Inferior parietal cortex (tissue), 1 donor: Measurements from ENCODE around the gene ODF4.

Experiments
- DNase-seq: peaks from one replicate; pipeline ENCODE4 v3.0.0-alpha.2; 2016; ENCODE audit errors: extremely low spot score

ODF4 gene, protein sequence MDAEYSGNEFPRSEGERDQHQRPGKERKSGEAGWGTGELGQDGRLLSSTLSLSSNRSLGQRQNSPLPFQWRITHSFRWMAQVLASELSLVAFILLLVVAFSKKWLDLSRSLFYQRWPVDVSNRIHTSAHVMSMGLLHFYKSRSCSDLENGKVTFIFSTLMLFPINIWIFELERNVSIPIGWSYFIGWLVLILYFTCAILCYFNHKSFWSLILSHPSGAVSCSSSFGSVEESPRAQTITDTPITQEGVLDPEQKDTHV

DNA sequence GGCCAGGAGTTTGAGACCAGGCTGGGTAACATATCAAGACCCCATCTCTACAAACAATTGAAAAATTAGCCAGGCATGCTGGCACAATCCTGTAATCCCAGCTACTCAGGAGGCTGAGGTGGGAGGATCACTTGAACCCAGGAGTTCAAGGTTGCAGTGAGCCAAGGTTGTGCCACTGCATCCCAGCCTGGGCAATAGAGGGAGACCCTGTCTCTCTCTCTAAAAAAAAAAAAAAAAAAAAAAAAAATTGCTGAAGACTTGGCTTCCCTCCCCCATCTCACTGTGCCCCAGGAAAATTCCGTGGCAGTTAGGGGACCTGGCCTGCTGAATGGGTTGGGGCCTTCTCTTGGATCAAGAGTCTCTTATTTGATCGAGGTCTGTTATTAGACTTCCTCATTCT is at the start of gene ODF4:
ODF4 (plus strand) TSS at position 301 of the 400 bp plus-strand sequence. CDS start 212 bp downstream, outside the sequence.
- DNase-seq: no peak

DNA sequence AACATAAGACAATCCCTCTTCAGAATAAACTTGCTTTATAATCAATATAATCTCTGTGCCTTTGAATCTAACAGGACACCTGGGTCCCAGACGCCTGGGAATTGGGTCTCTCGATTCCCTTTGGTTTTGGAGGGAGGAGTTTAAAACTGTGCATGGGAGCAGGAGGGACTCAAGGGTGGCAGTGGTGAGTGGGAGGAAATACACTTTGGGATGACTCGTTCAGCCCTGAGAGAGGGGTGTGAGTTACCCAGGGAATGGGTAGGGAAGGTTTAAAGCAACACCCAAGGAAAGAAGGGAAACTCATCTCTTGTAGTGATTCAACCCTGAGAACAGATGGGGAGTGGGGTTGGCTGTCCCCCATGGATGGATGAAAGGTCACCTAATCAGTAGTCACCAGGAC is 49.6 kb upstream of the ODF4 start:
- DNase-seq: no peak

DNA sequence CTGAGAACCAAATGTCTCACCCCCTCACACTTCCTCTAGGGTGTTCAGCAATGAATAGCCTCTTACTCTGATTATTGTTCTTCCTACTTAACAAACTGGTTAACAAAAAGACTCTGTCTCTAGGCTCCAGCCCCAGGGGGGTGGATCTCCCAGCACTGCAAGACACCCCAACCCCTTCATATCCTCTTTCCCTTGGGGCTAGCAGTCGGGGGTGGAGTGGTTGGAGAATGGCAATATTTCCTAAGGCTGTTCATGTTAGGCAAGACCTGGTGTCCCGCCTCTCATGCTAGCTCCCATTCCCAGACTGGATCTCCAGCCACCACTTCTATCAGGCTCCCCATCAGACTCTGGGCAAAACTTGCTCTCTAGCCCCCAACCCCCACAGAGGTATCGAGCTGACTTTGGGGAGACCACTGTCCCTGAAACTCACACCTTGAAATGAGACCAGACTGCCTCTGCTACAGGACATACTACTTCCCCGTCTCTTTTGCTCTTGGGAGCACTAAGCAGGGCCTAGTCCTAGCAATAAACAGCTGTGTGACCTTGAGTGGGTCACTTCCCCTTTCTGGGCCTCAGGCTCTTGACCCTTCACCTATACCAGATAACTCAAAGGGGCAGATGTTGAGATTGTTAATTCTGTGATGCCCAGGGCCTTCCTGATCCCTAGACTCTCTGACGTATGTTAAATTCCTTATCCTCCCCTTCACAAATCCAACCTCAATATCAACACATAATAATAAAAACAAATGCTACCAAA is 46.8 kb upstream of the ODF4 start:
- no peak for DNase-seq

DNA sequence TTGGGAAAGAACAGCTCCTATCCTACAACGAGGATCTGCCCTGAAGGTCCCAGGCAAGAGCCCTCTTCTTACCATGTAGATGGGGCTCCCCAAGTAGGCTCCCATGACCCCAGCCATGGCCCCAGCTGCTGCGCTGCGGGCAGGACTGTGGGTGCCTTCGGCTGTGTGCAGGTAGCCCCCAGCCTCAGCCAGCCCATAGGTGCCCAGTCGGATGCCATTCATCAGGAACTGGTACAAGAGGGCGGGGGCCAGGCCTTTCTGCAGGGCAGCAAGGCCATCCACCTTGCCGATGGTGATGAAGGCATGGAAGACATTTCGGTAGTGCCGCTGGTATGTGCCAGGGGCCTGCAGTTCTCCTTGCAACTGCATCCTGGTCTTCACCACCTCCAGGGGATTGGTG is 45.3 kb upstream of the ODF4 start:
- DNase-seq: no peak

DNA sequence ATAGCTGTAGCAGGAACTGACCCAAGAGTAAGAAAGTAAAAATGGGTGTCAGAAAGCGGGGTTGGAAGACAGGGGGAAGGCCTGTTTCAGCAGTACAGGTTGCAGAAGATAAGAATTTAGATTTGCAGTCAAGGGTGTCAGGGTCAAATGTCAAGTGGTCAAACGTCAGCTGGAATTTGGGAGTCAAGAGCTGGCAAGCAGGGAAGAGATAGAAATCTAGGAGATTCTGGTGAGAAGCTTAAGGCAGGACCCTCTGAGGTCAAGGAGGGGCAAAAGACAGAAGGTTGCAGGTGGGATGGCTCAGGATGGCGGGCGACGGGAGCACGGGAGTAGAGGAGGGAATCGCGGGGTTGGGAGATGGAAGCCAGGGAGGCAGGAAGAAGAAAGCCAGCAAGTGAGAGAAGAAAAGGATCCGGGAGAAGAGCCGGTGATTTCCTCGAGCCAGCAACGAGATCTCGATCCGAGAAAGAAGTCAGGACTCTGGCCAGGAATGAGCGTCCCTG is 44.8 kb upstream of the ODF4 start:
- no peak for DNase-seq

DNA sequence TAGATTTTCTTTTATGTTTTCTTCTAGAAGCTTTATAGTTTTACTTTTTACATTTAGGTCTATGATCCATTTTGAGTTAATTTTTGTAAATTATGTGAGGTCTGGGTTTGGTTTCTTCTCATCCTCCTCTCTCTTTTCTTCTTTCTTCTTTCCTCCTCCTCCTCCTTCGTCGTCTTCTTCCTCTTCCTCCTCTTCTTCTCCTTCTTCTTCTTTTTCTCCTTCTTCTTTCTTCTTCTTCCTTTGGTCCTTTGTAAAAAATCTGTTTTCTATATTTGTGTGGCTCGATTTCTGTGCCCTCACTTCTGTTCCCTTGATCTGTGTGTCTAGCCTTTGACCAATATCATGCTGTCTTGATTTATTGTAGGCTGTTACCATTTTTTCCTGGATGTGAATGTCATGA is 39.4 kb upstream of the ODF4 start:
- no peak for DNase-seq

DNA sequence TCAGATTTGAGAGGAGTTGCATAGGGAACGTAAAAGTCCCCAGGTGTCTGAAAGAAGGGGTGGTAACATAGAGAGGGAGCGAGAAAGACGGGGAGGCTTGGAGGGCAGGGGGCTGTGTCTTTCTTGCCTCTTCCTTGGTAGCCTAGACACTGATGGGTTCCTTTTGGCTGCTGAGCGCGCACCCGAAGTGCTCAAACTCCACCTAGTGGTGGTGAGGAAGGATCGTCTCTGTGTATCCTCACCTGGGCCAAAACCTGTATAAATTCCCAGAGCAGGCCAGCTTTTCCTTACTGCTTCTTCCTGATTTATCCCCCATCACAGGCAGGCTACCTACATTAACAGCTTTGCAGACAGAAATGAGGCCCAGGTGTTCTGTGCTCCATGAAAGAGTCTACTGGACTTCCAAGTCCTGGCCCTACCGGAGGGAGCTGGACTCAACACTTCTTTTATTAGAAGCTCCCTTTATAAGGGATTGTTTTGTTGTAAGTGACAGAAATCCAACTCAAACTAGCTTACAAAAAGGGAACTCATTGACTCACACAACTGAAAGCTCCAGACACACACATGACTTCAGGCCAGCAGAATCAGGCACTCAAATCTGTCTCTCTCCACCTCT is 38.9 kb upstream of the ODF4 start:
- DNase-seq: peak; percentile 77

DNA sequence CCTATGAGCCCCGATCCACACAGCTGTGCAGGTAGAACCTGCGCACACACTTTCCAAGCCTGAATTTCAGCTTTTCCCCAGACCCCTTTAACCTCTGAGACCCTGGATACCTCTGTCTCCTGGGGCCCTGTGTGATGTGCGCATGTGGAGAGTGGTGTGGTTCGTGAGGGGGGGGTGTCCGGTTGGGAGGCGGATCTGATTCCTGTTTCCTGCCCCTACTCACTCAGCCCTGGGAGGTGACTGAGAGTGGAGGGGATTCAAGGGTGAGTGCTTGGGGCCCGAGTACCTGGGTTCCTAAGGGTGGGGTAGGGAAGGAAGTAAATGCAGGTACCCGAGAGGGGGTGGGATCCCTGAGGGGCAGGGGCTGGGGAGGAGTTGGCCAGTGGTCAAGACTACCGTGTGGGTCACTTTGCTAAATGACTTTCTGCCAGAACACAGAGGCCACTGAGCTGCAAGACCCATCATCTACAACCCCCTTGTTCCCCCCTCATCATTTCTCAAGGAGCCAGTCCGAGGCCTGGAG is 29.0 kb upstream of the ODF4 start:
- no peak for DNase-seq

DNA sequence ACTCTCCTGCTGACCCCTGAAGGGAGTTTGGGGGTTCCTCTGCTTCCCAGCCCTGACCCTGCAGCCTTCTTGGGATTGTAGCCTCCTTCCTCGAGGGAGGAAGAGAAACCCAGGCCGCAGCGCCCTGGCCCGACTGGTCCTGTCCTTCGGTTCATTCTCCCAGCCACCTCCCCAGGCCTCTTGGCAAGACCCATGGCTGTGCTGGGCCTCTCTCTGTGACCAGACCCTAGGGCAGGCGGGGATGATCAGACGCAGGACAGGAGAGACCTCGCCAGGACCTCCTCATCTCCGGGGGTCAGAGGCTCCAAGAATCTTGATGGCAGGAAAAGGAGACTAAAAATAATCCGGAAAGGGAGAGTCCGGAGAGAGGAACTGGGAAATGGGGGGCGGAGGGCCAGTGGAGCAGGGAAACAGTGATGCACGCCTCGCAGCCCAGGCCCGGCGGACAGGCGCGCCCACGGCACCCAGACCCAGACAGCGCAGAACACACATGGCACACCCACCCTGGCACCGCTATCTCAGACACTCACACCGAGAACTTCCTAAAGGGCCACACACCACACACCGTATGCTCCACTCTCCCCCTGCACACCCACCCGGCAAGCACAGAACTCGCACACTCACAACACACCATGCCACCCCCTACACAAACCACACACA is 28.4 kb upstream of the ODF4 start:
- DNase-seq: no peak

DNA sequence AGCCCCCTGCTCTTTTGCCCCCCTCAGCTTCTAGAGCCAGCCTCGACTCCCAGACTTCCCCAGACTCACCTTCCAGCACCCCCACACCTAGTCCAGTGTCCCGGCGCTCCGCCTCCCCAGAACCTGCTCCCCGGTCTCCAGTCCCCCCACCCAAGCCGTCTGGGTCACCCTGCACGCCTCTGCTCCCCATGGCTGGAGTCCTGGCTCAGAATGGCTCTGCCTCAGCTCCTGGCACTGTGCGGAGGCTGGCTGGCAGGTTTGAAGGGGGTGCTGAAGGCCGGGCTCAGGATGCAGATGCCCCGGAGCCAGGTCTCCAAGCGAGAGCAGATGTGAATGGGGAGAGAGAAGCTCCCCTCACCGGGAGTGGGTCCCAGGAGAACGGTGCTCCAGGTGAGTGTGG is 27.4 kb upstream of the ODF4 start:
- DNase-seq: no peak

DNA sequence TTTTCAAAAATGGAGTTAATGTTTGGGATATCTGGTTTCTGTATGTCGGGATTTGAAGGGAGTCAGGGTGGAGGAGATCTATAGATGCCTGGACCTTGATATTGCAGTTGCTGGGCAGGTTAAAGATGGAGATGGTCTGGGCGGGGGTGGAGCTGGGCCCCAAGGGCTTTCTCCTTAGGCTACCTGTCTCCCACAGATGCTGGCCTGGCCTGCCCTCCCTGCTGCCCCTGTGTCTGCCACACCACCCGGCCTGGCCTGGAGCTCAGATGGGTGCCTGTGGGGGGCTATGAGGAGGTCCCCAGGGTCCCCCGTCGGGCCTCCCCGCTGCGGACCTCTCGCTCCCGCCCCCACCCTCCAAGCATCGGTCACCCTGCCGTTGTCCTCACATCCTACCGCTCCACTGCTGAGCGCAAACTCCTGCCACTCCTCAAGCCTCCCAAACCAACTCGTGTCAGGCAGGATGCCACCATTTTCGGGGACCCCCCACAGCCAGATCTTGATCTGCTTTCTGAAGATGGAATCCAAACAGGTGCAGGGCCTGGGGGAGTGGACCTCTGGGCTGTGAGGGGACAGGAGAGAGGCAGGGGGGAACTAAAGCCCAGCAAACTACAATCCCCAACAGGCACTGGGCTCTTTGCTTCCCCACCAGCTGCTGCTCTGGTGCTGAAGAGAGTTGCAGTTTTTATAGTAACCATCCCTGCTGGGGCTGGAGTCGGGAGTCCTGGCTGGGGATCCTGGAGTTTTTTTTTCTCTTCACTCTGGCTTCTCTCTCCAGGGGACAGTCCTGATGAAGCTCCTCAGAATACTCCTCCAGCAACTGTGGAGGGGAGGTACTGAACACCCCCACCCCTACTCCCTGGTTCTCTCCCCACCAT is 26.7 kb upstream of the ODF4 start:
- DNase-seq: no peak

DNA sequence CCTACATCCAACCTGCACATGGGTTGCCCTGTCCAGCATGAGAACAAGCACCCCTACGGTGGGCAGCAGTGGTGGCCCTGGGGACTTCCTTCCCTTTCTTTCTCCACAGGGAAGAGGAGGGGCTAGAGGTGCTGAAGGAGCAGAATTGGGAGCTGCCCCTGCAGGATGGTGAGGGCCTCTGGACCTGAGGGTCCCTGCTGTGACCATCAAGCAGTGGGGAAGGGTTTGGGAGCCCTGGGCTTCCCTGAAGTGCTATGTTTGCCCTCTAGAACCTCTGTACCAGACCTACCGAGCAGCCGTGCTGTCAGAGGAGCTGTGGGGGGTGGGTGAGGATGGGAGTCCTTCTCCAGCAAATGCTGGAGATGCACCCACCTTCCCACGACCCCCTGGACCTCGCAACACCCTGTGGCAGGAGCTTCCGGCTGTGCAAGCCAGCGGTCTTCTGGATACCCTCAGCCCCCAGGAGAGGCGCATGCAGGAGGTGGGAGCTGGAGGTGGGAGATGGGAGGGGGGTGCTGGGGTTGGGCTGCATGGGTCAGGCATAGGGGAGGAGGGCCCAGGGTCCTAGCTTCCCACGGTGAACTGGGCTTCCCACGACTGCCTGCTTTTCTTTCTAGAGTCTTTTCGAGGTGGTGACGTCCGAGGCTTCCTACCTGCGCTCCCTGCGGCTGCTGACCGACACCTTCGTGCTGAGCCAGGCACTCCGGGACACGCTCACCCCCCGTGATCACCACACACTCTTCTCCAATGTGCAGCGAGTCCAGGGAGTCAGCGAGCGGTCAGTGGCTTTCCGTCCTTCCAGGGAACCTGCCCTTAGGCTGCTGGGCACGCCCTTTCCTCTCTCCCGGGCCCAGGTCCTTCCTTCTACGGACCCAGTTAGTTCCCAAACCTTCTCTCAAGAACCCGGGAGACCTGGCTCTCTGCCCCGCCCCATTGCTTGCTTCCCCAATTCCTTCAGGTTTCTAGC is 24.6 kb upstream of the ODF4 start:
- DNase-seq: no peak

DNA sequence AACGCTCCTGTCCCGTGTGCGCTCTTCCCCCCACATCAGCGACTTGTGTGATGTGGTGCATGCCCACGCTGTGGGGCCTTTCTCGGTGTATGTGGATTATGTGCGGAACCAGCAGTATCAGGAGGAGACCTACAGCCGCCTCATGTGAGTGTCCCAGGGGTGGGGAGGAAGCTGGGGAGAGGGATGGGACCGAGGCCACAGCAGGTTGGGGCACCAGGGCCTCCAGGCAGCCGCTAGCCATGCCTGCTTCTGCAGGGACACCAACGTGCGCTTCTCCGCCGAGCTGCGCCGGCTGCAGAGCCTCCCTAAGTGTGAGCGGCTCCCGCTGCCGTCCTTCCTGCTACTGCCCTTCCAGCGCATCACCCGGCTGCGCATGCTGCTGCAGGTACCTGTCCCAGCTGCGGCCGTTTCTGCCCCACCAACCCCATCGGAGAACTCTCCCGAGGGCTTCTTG is 23.8 kb upstream of the ODF4 start:
- DNase-seq: no peak

DNA sequence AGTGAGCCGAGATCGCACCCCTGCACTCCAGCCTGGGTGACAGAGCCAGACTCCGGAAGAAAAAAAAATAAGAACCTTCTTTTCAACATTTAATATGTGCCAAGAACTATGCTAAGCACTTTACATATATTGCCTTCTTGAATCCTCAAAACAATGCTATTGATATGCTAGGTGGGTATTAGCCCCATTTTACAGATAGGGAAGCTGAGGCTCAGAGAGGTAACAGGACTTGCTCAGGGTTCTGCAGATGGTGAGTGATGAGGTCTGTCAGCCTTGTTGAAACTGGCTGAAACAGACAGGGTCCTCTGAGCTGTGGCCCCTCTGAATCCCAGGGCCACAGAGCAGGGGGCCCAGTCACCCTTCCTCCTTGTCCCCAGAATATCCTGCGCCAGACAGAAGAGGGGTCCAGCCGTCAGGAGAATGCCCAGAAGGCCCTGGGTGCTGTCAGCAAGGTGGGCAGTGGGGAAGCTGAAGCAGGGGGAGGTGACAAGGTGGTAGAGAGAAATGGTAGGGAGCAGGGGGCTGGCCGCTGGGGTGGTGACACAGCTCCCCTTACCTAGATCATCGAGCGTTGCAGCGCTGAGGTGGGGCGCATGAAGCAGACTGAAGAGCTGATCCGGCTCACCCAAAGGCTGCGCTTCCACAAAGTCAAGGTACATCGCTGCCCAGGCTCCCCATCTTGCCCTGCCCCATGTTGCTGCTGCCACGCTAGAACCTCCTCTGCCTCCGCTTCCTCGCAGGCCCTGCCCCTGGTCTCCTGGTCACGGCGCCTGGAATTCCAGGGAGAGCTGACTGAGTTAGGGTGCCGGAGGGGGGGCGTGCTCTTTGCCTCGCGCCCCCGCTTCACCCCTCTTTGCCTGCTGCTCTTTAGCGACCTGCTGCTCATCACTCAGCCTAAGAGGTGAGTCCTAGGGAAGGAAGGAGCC is 21.4 kb upstream of the ODF4 start:
- no peak for DNase-seq

DNA sequence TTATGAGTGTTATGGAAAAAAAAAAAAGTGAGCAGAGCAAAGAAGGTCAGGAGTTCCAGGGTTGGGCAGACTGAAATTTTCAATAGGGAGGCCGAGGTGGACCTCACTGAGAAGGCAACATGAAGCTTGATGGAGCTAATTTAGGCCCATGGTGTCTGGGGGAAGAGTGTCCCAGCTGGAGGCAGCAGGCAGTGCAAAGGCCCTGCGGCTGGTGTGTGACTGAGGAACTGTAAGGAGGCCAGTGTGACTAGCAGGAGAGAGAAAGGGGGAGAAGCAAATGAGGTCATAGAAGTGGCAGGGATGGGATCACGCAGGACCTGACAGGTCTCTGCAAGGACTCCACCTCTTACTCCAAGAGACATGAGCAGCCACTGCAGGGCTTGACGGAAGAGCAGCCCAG is 19.4 kb upstream of the ODF4 start:
- no peak for DNase-seq

DNA sequence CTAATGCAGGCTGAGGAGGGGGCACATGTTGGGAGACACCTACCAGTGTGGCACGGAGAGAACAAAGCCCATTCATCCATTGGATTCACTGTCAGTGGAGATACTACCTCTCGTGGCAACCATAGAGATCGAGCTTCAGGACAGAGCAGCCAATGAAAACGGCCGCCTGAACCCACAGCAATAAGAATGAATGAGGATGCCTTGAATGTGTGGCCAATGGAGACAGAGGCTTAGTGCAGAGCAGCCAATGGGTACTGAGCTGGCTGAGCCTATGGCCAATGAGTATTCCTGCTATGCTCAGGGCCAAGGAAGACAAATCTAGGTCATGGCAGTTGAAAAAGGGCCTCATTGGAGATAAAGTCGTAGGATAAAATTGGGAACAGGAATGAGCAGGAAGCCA is 18.6 kb upstream of the ODF4 start:
- DNase-seq: no peak

DNA sequence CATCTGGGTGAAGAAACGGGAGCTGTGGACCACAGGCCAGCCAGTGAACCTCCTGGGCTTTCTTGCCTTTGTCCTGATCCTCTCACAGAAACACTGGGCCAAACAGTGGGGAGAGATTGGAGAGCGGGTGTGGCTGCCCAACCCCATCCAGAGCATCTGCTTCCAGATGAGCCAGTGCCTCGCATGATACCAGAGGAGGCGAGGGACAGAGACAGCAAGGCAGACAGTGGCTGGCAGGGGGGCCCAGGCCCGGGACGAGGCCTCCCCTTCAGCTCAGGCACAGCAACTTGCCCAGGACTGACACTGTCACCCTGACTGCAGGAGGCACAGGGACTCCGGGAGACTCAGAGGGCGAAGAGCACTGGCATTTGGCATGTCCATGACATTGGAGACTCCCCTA is 17.6 kb upstream of the ODF4 start:
- no peak for DNase-seq

DNA sequence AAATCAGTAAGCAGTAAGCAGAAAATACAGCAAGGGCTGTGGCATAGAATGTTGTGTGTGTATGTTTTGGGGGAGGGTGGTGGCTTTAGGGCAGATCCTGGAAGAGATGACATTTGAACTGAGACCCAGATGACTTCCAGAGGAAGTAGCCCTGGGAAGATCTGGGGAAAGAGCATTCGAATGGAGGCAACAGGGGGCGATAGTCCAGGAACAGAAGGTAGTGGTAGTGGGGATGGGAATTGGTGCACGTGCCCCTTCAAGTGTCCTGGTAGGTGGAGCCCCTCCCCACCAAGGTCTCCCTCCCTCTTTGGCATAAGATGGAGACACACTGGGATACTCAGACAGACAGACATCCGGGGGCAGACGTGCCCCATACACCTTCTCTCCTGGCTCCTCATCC is 15.5 kb upstream of the ODF4 start:
- DNase-seq: no peak

DNA sequence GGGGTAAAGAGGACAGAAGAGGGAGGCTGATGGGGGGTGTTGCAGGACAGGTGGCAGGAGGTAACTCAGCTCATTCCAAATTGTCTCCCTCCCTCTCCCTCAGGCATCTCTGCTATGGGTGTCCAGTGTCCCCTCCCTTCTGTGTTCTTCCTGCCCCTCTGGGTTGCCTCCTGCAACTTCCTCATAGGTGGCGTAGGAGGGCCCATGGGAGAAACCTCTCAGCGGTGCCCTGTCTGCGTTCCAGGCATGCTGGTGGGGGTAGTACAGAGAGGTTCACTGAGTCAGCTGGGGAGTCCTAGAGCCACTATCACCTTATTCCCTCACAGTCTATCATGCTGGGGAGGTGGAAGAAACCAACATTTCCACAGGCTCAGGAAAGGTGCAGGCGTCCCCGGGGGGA is 14.7 kb upstream of the ODF4 start:
- DNase-seq: no peak
